Hepatocyte (in vitro differentiated cells): Measurements from ENCODE around the gene GTF2F2. TPM values are rescaled to one million over a fixed set of nuclear protein-coding genes. Genes with fewer than 3 reads are reported as not detected.

Source experiments
- DNase-seq: peaks from one replicate; pipeline ENCODE4 v3.0.0-alpha.2; 2016; ENCODE audit warnings: low spot score
- H2AFZ ChIP-seq: fragments of 200-600 bp; sonication (generic); 2 replicates; pipeline ENCODE4 v1.6.0; 2016; ENCODE audit warnings: antibody characterized with exemption, mild to moderate bottlenecking
- H3K27ac ChIP-seq: fragments of 200-600 bp; sonication (generic); 2 replicates; pipeline ENCODE4 v1.5.1; 2016; ENCODE audit warnings: mild to moderate bottlenecking
- H3K27me3 ChIP-seq: fragments of 200-600 bp; sonication (generic); 2 replicates; pipeline ENCODE4 v1.6.1; 2016
- H3K36me3 ChIP-seq: fragments of 200-600 bp; sonication (generic); replicated peaks from 2 replicates; pipeline ENCODE4 v1.5.1; 2016; ENCODE audit warnings: low read depth; ENCODE audit not compliant: insufficient read depth
- H3K4me1 ChIP-seq: fragments of 200-600 bp; sonication (generic); 2 replicates; pipeline ENCODE4 v1.5.1; 2016; ENCODE audit warnings: mild to moderate bottlenecking, moderate library complexity; ENCODE audit not compliant: insufficient read depth
- H3K4me2 ChIP-seq: fragments of 200-600 bp; sonication (generic); 2 replicates; pipeline ENCODE4 v1.6.0; 2016
- H3K4me3 ChIP-seq: fragments of 200-600 bp; sonication (generic); 2 replicates; pipeline ENCODE4 v1.5.1; 2016; ENCODE audit warnings: mild to moderate bottlenecking
- H3K79me2 ChIP-seq: fragments of 200-600 bp; sonication (generic); 2 replicates; pipeline ENCODE4 v1.6.0; 2017; ENCODE audit warnings: mild to moderate bottlenecking
- H3K9me2 ChIP-seq: fragments of 200-600 bp; sonication (generic); replicated peaks from 2 replicates; pipeline ENCODE4 v1.6.0; 2017; ENCODE audit warnings: mild to moderate bottlenecking; ENCODE audit not compliant: insufficient read depth
- H3K9me3 ChIP-seq: fragments of 200-600 bp; sonication (generic); 2 replicates; pipeline ENCODE4 v1.5.1; 2016; ENCODE audit warnings: low read depth, mild to moderate bottlenecking
- H4K20me1 ChIP-seq: fragments of 200-600 bp; sonication (generic); 2 replicates; pipeline ENCODE4 v1.6.0; 2016; ENCODE audit warnings: mild to moderate bottlenecking; ENCODE audit not compliant: insufficient read depth, poor library complexity, severe bottlenecking
- CTCF ChIP-seq: fragments of 200-600 bp; sonication (generic); IDR thresholded peaks from 2 replicates; pipeline ENCODE4 v1.5.1; 2016; ENCODE audit warnings: antibody characterized with exemption, mild to moderate bottlenecking; ENCODE audit not compliant: poor library complexity
- EZH2 ChIP-seq: fragments of 200-600 bp; sonication (generic); IDR thresholded peaks from 2 replicates; pipeline ENCODE4 v1.6.1; 2016; ENCODE audit warnings: antibody characterized with exemption, mild to moderate bottlenecking, borderline replicate concordance
- EZH2phosphoT487 ChIP-seq: fragments of 200-600 bp; sonication (generic); IDR thresholded peaks from one replicate; pipeline ENCODE4 v1.6.1; 2018; ENCODE audit warnings: antibody characterized with exemption, mild to moderate bottlenecking, low read depth, moderate library complexity; ENCODE audit not compliant: unreplicated experiment, severe bottlenecking
- WGBS: methylation state at CpG from one replicate; pipeline ENCODE4 v1.1.6; 2016; ENCODE audit warnings: low lambda C conversion rate; ENCODE audit errors: missing lambda C conversion rate; 5-methylcytosine and 5-hydroxymethylcytosine counted together
- polyA plus RNA-seq: library from polyadenylated mRNA; unstranded; fragments of >200 nt; fragmentation: Nextera tagmentation; extraction: Ambion mirVana; gene quantifications from 2 replicates; pipeline ENCODE4 v1.2.1, GENCODE V29; 2016
- total RNA-seq: library from RNA; depleted of rRNA; stranded (reverse); fragments of >200 nt; gene quantifications from 2 replicates; pipeline ENCODE4 v1.2.3, GENCODE V29; 2014

The GTF2F2 gene
- total and polyA plus RNA-seq, 2 experiments from 2014 or later, result 25.7 to 26.7 TPM

- Histone ChIP-seq H3K9me3 (no peaks in the 10 kb centered on the region), H4K20me1 (no peaks in the 10 kb centered on the region), H3K27me3 (no peaks in the 10 kb centered on the region), H3K27ac (no peak overlapping the region), H3K36me3 (no peaks in the 10 kb centered on the region), H2AFZ (no peak overlapping the region), H3K79me2 (peaks cover 4% of the 10 kb centered on the region), H3K4me1 (no peaks in the 10 kb centered on the region), H3K4me2 (no peak overlapping the region), H3K4me3 (no peak overlapping the region), H3K9me2 (no peaks in the 10 kb centered on the region)
- DNase-seq, result no peak
- TF ChIP-seq EZH2phosphoT487, result no peak
- TF ChIP-seq EZH2, result no peak
- no peak for TF ChIP-seq CTCF
- 90% methylated on average over 9 of the region's 9 CpGs for WGBS
Observed at GRCh38 chr13:45215392-45216077, 95.2 kb downstream of the GTF2F2 start.

- H3K4me1 ChIP-seq, result no peaks in the 10 kb centered on the region
- H3K36me3 ChIP-seq, result no peaks in the 10 kb centered on the region
- DNase-seq, result no peak
- H3K4me3 ChIP-seq, result no peak overlapping the region
- no peak overlapping the region for H3K4me2 ChIP-seq
- H3K9me2 ChIP-seq, result no peaks in the 10 kb centered on the region
- H2AFZ ChIP-seq, result no peak overlapping the region
- no peaks in the 10 kb centered on the region for H4K20me1 ChIP-seq
- no peaks in the 10 kb centered on the region for H3K27me3 ChIP-seq
- H3K27ac ChIP-seq, result no peak overlapping the region
- peaks cover 4% of the 10 kb centered on the region for H3K79me2 ChIP-seq
- TF ChIP-seq CTCF, result no peak
- no peak for TF ChIP-seq EZH2phosphoT487
- TF ChIP-seq EZH2, result no peak
- WGBS, result 96% methylated on average over 4 of the region's 4 CpGs
- H3K9me3 ChIP-seq, result no peaks in the 10 kb centered on the region
Observed at GRCh38 chr13:45216193-45216592, 95.9 kb downstream of the GTF2F2 start.

- 91% methylated on average over 1 of the region's 1 CpG for WGBS
Observed at GRCh38 chr13:45218689-45219088, 98.4 kb downstream of the GTF2F2 start.

More at GRCh38 chr13:45218689-45219088, 98.4 kb downstream of the GTF2F2 start:
- H3K4me2 ChIP-seq, result no peak overlapping the region
- H4K20me1 ChIP-seq, result no peaks in the 10 kb centered on the region
- H3K27me3 ChIP-seq, result no peaks in the 10 kb centered on the region
- DNase-seq, result no peak
- no peak for TF ChIP-seq EZH2phosphoT487
- no peak for TF ChIP-seq EZH2
- no peak for TF ChIP-seq CTCF
- H2AFZ ChIP-seq, result no peak overlapping the region
- H3K79me2 ChIP-seq, result peaks cover 4% of the 10 kb centered on the region
- H3K36me3 ChIP-seq, result no peaks in the 10 kb centered on the region
- no peak overlapping the region for H3K4me3 ChIP-seq
- H3K27ac ChIP-seq, result peak overlapping the region; percentile 3
- no peaks in the 10 kb centered on the region for H3K9me3 ChIP-seq
- no peaks in the 10 kb centered on the region for H3K9me2 ChIP-seq
- H3K4me1 ChIP-seq, result no peaks in the 10 kb centered on the region
